HG03045 (cell line): ENCODE measurements around the gene NCBP2.

Experiments used
- ATAC-seq: cut with Tn5 transposase; IDR thresholded peaks from one replicate; pipeline ENCODE4 v1.9.1; 2021; ENCODE audit warnings: mild to moderate bottlenecking, moderate library complexity; ENCODE audit not compliant: unreplicated experiment

NCBP2 gene

GRCh38 chr3:196942226-196942914, at the start of gene NCBP2:
TSS of gene NCBP2 (minus strand) at chr3:196942528. CDS start at chr3:196942503, 25 bp downstream.
- ATAC-seq, result peak; percentile 89

GRCh38 chr3:196991581-196992460, 49.5 kb upstream of the NCBP2 start:
- ATAC-seq, result no peak

GRCh38 chr3:196990601-196991007, 48.3 kb upstream of the NCBP2 start:
- no peak for ATAC-seq

GRCh38 chr3:196989721-196990262, 47.5 kb upstream of the NCBP2 start:
- ATAC-seq, result no peak

- ATAC-seq, result no peak
Observed at GRCh38 chr3:196988241-196989029, 46.1 kb upstream of the NCBP2 start.

GRCh38 chr3:196987022-196987421, 44.7 kb upstream of the NCBP2 start:
- ATAC-seq, result no peak

- ATAC-seq, result no peak
Observed at GRCh38 chr3:196985954-196986885, 43.9 kb upstream of the NCBP2 start.

GRCh38 chr3:196985298-196985697, 43.0 kb upstream of the NCBP2 start:
- ATAC-seq, result no peak

GRCh38 chr3:196983186-196983585, 40.9 kb upstream of the NCBP2 start:
- no peak for ATAC-seq

- no peak for ATAC-seq
Observed at GRCh38 chr3:196981657-196982056, 39.3 kb upstream of the NCBP2 start.

- ATAC-seq, result no peak
Observed at GRCh38 chr3:196979545-196979944, 37.2 kb upstream of the NCBP2 start.

GRCh38 chr3:196976941-196977340, 34.6 kb upstream of the NCBP2 start:
- no peak for ATAC-seq

- ATAC-seq, result no peak
Observed at GRCh38 chr3:196975349-196975748, 33.0 kb upstream of the NCBP2 start.

GRCh38 chr3:196974661-196975060, 32.3 kb upstream of the NCBP2 start:
- ATAC-seq, result no peak

GRCh38 chr3:196971094-196971698, 28.9 kb upstream of the NCBP2 start:
- ATAC-seq, result no peak

GRCh38 chr3:196970547-196971093, 28.3 kb upstream of the NCBP2 start:
- no peak for ATAC-seq

GRCh38 chr3:196969660-196970546, 27.6 kb upstream of the NCBP2 start:
- peak; percentile 62 for ATAC-seq

- ATAC-seq, result peak; percentile 42
Observed at GRCh38 chr3:196969134-196969659, 26.9 kb upstream of the NCBP2 start.
